ENCODE measurements around the gene CRMP1.

DNA sequence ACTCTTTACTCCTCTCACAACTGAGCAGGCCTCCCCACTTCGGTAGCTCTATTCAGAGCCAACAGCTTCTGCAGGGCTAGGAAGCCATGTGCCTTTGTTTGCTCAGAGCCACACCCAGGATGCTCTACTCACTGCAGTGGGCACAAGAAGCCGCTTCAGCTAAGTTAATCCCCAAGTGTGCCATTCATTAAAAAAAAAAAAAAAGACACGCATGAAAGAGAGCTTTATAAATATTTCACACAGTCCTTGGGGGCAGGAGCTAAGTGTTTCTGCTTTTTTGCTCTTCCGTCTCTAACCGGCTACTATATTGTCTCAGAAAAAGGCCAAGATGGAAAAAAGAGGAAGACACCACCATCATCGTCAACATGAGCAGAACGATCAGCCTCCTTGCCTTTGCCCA is 8.1 kb downstream of the CRMP1 start:
- TF ChIP-seq TAF1 (IDR thresholded peaks at IDR 0.05; ENCODE audit: borderline replicate concordance, insufficient read depth, low read length) (no peak), FOXP2 (optimal IDR thresholded peaks at IDR 0.05; ENCODE audit: borderline replicate concordance, extremely low read depth, extremely low read length, insufficient read depth) (no peak), SIN3A (IDR thresholded peaks at IDR 0.05; ENCODE audit: borderline replicate concordance, insufficient read depth, low read length) (no peak), POLR2AphosphoS5 (IDR thresholded peaks at IDR 0.05; ENCODE audit: low read depth, low read length) (no peak)
- TF ChIP-seq, protein P1, sequence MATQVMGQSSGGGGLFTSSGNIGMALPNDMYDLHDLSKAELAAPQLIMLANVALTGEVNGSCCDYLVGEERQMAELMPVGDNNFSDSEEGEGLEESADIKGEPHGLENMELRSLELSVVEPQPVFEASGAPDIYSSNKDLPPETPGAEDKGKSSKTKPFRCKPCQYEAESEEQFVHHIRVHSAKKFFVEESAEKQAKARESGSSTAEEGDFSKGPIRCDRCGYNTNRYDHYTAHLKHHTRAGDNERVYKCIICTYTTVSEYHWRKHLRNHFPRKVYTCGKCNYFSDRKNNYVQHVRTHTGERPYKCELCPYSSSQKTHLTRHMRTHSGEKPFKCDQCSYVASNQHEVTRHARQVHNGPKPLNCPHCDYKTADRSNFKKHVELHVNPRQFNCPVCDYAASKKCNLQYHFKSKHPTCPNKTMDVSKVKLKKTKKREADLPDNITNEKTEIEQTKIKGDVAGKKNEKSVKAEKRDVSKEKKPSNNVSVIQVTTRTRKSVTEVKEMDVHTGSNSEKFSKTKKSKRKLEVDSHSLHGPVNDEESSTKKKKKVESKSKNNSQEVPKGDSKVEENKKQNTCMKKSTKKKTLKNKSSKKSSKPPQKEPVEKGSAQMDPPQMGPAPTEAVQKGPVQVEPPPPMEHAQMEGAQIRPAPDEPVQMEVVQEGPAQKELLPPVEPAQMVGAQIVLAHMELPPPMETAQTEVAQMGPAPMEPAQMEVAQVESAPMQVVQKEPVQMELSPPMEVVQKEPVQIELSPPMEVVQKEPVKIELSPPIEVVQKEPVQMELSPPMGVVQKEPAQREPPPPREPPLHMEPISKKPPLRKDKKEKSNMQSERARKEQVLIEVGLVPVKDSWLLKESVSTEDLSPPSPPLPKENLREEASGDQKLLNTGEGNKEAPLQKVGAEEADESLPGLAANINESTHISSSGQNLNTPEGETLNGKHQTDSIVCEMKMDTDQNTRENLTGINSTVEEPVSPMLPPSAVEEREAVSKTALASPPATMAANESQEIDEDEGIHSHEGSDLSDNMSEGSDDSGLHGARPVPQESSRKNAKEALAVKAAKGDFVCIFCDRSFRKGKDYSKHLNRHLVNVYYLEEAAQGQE (IDR thresholded peaks at IDR 0.05; ENCODE audit: insufficient read depth in 1 of 2, low read depth in 2 of 2, low read length in 2 of 2): no peak
